A673 (cell line): ENCODE measurements around the gene RASD1.

Experiments used
- EZH2 ChIP-seq: fragments of 200-600 bp; sonication (generic); IDR thresholded peaks from 2 replicates; pipeline ENCODE4 v1.6.1; 2017; ENCODE audit warnings: borderline replicate concordance, low read depth, mild to moderate bottlenecking, mixed read lengths, antibody characterized with exemption, low read length; ENCODE audit not compliant: poor library complexity, severe bottlenecking
- TF ChIP-seq, protein P1 (sequence below): fragments of 300-800, 200-600 bp; sonication (generic); conservative IDR thresholded peaks from 2 replicates; pipeline ENCODE4 v1.5.1; 2017; ENCODE audit warnings: low read depth, mild to moderate bottlenecking, antibody characterized with exemption, low read length, moderate library complexity, mixed read lengths

DNA sequence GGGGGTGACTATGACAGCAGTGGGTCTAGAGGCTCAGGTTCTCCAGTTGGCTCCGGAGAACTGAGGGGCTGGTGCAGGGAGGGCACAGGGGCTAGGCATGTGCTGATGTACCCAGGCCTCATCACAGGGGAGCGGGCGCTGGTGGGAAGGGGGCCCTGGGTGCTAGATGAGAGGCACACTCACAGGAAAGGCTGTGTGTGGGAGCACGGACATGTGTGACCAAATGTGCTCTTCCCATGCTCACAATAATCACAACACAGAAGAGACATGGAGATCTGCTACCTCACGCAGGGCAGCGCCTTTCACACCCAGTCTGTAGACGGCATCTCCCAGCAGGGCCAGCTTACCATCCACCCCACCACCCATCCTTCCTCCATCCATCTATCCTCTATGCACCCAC lies 17.4 kb upstream of the RASD1 start:
- TF ChIP-seq EZH2, result no peak
- TF ChIP-seq, protein P1, sequence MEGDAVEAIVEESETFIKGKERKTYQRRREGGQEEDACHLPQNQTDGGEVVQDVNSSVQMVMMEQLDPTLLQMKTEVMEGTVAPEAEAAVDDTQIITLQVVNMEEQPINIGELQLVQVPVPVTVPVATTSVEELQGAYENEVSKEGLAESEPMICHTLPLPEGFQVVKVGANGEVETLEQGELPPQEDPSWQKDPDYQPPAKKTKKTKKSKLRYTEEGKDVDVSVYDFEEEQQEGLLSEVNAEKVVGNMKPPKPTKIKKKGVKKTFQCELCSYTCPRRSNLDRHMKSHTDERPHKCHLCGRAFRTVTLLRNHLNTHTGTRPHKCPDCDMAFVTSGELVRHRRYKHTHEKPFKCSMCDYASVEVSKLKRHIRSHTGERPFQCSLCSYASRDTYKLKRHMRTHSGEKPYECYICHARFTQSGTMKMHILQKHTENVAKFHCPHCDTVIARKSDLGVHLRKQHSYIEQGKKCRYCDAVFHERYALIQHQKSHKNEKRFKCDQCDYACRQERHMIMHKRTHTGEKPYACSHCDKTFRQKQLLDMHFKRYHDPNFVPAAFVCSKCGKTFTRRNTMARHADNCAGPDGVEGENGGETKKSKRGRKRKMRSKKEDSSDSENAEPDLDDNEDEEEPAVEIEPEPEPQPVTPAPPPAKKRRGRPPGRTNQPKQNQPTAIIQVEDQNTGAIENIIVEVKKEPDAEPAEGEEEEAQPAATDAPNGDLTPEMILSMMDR, result no peak
